Skin epidermis (tissue), 12 donors: ENCODE measurements around the gene IL19.

Experiments used
- H3K27ac ChIP-seq, 21 experiments: fragments of 200-600 bp; sonication (generic) in 11 of 21; one replicate each; pipeline ENCODE4 v1.5.0; 2020; ENCODE audit warnings: mild to moderate bottlenecking in 3 of 21, inconsistent platforms in 2 of 21, moderate library complexity in 2 of 21
- H3K4me3 ChIP-seq, 7 experiments: fragments of 200-600 bp; sonication (generic) in 2 of 7; one replicate each; pipeline ENCODE4 v1.5.0; 2020; ENCODE audit warnings: inconsistent platforms in 2 of 7, mild to moderate bottlenecking in 2 of 7, moderate library complexity in 1 of 7

Gene IL19

GRCh38 chr1:206770531-206771337, at the start of gene IL19:
Gene IL19, plus strand, starts transcription at chr1:206770773. Its CDS starts 65,890 bp downstream, at chr1:206836663.
- peak within 1 kb of the TSS in 17 of 21 experiments; percentile 1 to 90 (median 59) for H3K27ac ChIP-seq
- H3K4me3 ChIP-seq: peak within 1 kb of the TSS in 1 of 7 experiments; percentile 22

GRCh38 chr1:206721454-206721853, 49.1 kb upstream of the IL19 start:
- no peak overlapping the region for H3K27ac ChIP-seq

GRCh38 chr1:206722751-206723461, 47.7 kb upstream of the IL19 start:
- H3K4me3 ChIP-seq: no peak overlapping the region
- peak overlapping the region in 5 of 21 experiments; percentile 31 to 66 (median 45) for H3K27ac ChIP-seq

More at GRCh38 chr1:206721454-206721853, 49.1 kb upstream of the IL19 start:
- no peak overlapping the region for H3K4me3 ChIP-seq

- Histone ChIP-seq H3K27ac (peak overlapping the region in 12 of 21 experiments; percentile 13 to 82 (median 34)), H3K4me3 (no peak overlapping the region)
Measured at GRCh38 chr1:206723462-206723804, 47.1 kb upstream of the IL19 start.

GRCh38 chr1:206723805-206724472, 46.6 kb upstream of the IL19 start:
- H3K27ac ChIP-seq: peak overlapping the region in 14 of 21 experiments; percentile 10 to 82 (median 36)
- no peak overlapping the region for H3K4me3 ChIP-seq

- peak overlapping the region in 2 of 21 experiments; percentile 2 to 51 for H3K27ac ChIP-seq
Measured at GRCh38 chr1:206725109-206725963, 45.2 kb upstream of the IL19 start.

GRCh38 chr1:206727981-206728696, 42.4 kb upstream of the IL19 start:
- Histone ChIP-seq H3K4me3 (no peak overlapping the region), H3K27ac (no peak overlapping the region)

More at GRCh38 chr1:206725109-206725963, 45.2 kb upstream of the IL19 start:
- no peak overlapping the region for H3K4me3 ChIP-seq

- no peak overlapping the region for H3K27ac ChIP-seq
- H3K4me3 ChIP-seq: no peak overlapping the region
Measured at GRCh38 chr1:206728697-206728987, 41.9 kb upstream of the IL19 start.

GRCh38 chr1:206729050-206729449, 41.5 kb upstream of the IL19 start:
- Histone ChIP-seq H3K27ac (no peak overlapping the region), H3K4me3 (no peak overlapping the region)

GRCh38 chr1:206729507-206729906, 41.1 kb upstream of the IL19 start:
- Histone ChIP-seq H3K4me3 (no peak overlapping the region), H3K27ac (no peak overlapping the region)

- Histone ChIP-seq H3K27ac (no peak overlapping the region), H3K4me3 (no peak overlapping the region)
Measured at GRCh38 chr1:206732508-206732907, 38.1 kb upstream of the IL19 start.

GRCh38 chr1:206732992-206733391, 37.6 kb upstream of the IL19 start:
- H3K27ac ChIP-seq: no peak overlapping the region

GRCh38 chr1:206734499-206735142, 36.0 kb upstream of the IL19 start:
- no peak overlapping the region for H3K4me3 ChIP-seq
- peak overlapping the region in 3 of 21 experiments; percentile 43 to 57 (median 55) for H3K27ac ChIP-seq

More at GRCh38 chr1:206732992-206733391, 37.6 kb upstream of the IL19 start:
- H3K4me3 ChIP-seq: no peak overlapping the region

- Histone ChIP-seq H3K27ac (peak overlapping the region in 5 of 21 experiments; percentile 15 to 73 (median 43)), H3K4me3 (no peak overlapping the region)
Measured at GRCh38 chr1:206735553-206736031, 35.0 kb upstream of the IL19 start.

GRCh38 chr1:206736878-206737728, 33.5 kb upstream of the IL19 start:
- Histone ChIP-seq H3K27ac (peak overlapping the region in 13 of 21 experiments; percentile 5 to 78 (median 47)), H3K4me3 (no peak overlapping the region)

- peak overlapping the region in 12 of 21 experiments; percentile 5 to 78 (median 48) for H3K27ac ChIP-seq
- H3K4me3 ChIP-seq: no peak overlapping the region
Measured at GRCh38 chr1:206737729-206738201, 32.8 kb upstream of the IL19 start.
